HepG2 (cell line): ENCODE data around the gene ACSL3. TPM values are rescaled to one million over a fixed set of nuclear protein-coding genes. Genes with fewer than 3 reads are reported as not detected.

ENCODE experiments used
- ATAC-seq: fragments of 200-7000 bp; cut with Tn5 transposase; 3 replicates; pipeline ENCODE4 v1.9.1; 2020; ENCODE audit warnings: mild to moderate bottlenecking, moderate library complexity
- BruUV-seq: library from RNA; stranded (reverse); fragments of 400-500 nt; replicated peaks from 2 replicates; lab custom pipeline; 2021; lab: Mats Ljungman, UMichigan
- CTCF ChIA-PET: fragments of 300-600 bp; formaldehyde crosslinking; extraction: SDS; loops from one replicate; lab custom pipeline; 2021; ENCODE audit warnings: low total read pairs, inconsistent platforms, low intra/inter-chr PET ratio; lab: Yijun Ruan, JAX
- POLR2A ChIA-PET: fragments of 350-600 bp; sonication (Branson Sonifier 250); formaldehyde crosslinking; loops from one replicate; lab custom pipeline; 2020; ENCODE audit warnings: antibody characterized with exemption, inconsistent platforms; lab: Yijun Ruan, JAX
- DNase-seq: peaks from one replicate; pipeline ENCODE4 v3.0.0-alpha.2; 2015; ENCODE audit warnings: low spot score
- FAIRE-seq: peaks from 3 replicates; lab custom pipeline; 2011; peaks lifted over from hg19 to GRCh38; lab: Jason Lieb, UNC
- H2AFZ ChIP-seq: one replicate; pipeline ENCODE4 v1.6.1; 2011; ENCODE audit warnings: low read length, inconsistent platforms
- H3K27ac ChIP-seq: fragments of 300-600 bp; 3 replicates; pipeline ENCODE4 v1.8.0; 2011; ENCODE audit warnings: mixed run types, mild to moderate bottlenecking, mixed read lengths, low read length, inconsistent platforms; ENCODE audit not compliant: insufficient read depth; ENCODE audit errors: extremely low read length
- H3K27me3 ChIP-seq, 2 experiments: fragments of 200-600 bp in 1 of 2; 2 replicates in 1 of 2; 3 replicates in 1 of 2; pipeline versions ENCODE4 v1.6.0 to v1.8.0; 2011; ENCODE audit warnings: low read length in 2 of 2, mild to moderate bottlenecking in 2 of 2, moderate library complexity in 2 of 2, inconsistent platforms in 1 of 2; ENCODE audit not compliant: insufficient read depth in 2 of 2, control insufficient read depth in 1 of 2
- H3K36me3 ChIP-seq, 2 experiments: fragments of 200-600 bp in 1 of 2; replicated peaks in 1 of 2; 2 replicates in 1 of 2; 3 replicates in 1 of 2; pipeline versions ENCODE4 v1.5.1 to v1.8.0; 2011; ENCODE audit warnings: low read length in 2 of 2, inconsistent platforms in 1 of 2; ENCODE audit not compliant: insufficient read depth in 2 of 2, control insufficient read depth in 1 of 2
- H3K4me1 ChIP-seq: 2 replicates; pipeline ENCODE4 v1.5.1; 2012; ENCODE audit warnings: low read length, inconsistent platforms; ENCODE audit not compliant: insufficient read depth
- H3K4me2 ChIP-seq: 2 replicates; pipeline ENCODE4 v1.6.0; 2011; ENCODE audit warnings: low read depth, low read length, inconsistent platforms
- H3K4me3 ChIP-seq, 3 experiments: fragments of 200-600 bp in 1 of 3; sonication (generic), shearing (Covaris generic) in 1 of 3; replicated peaks in 1 of 3; 2 replicates each; pipeline ENCODE4 v1.5.1; 2011 to 2016; ENCODE audit warnings: low read length in 3 of 3, inconsistent platforms in 2 of 3, low read depth in 2 of 3, mild to moderate bottlenecking in 2 of 3, control low read depth in 1 of 3, mixed read lengths in 1 of 3; ENCODE audit not compliant: insufficient read depth in 1 of 3
- H3K79me2 ChIP-seq: one replicate; pipeline ENCODE4 v1.6.1; 2011; ENCODE audit warnings: low read length, inconsistent platforms; ENCODE audit not compliant: insufficient read depth
- H3K9ac ChIP-seq: 2 replicates; pipeline ENCODE4 v1.6.0; 2011; ENCODE audit warnings: mild to moderate bottlenecking, low read depth, low read length, inconsistent platforms; ENCODE audit not compliant: insufficient read depth
- H3K9me3 ChIP-seq: 2 replicates; pipeline ENCODE4 v1.5.1; 2012; ENCODE audit warnings: mild to moderate bottlenecking, low read length
- H4K20me1 ChIP-seq: 2 replicates; pipeline ENCODE4 v1.6.0; 2011; ENCODE audit warnings: inconsistent platforms, mild to moderate bottlenecking, low read length, moderate library complexity; ENCODE audit not compliant: insufficient read depth
- BHLHE40 ChIP-seq: IDR thresholded peaks from 2 replicates; pipeline ENCODE4 v1.6.1; 2011; ENCODE audit warnings: low read length, improper control_type of control experiment
- DMAP1 ChIP-seq: IDR thresholded peaks from 2 replicates; pipeline ENCODE4 v1.6.1; 2016
- MAFG ChIP-seq: sonication (generic); formaldehyde crosslinking; IDR thresholded peaks from 2 replicates; pipeline ENCODE4 v1.5.1; 2020; ENCODE audit warnings: mild to moderate bottlenecking, missing genetic modification reagents
- MBNL3 ChIP-seq: fragments of 250-450 bp; sonication (Bioruptor Pico); conservative IDR thresholded peaks from 2 replicates; pipeline ENCODE4 v1.8.0; 2022; ENCODE audit warnings: mild to moderate bottlenecking, inconsistent platforms
- NFE2L1 ChIP-seq: sonication (generic); formaldehyde crosslinking; IDR thresholded peaks from 2 replicates; pipeline ENCODE4 v1.4.0; 2020; ENCODE audit warnings: missing genetic modification reagents, mild to moderate bottlenecking, borderline replicate concordance
- RBAK ChIP-seq: sonication (generic); formaldehyde crosslinking; IDR thresholded peaks from 2 replicates; pipeline ENCODE4 v1.5.1; 2020; ENCODE audit warnings: mild to moderate bottlenecking, missing genetic modification reagents
- RBM39 ChIP-seq: fragments of 200-400 bp; formaldehyde crosslinking; IDR thresholded peaks from one replicate; pipeline ENCODE4 v1.6.1; 2018; ENCODE audit warnings: antibody characterized with exemption, mild to moderate bottlenecking, low read depth, low read length; ENCODE audit not compliant: poor library complexity, severe bottlenecking
- TBP ChIP-seq: sonication (generic); formaldehyde crosslinking; IDR thresholded peaks from 2 replicates; pipeline ENCODE4 v1.5.0; 2020; ENCODE audit warnings: missing genetic modification reagents
- ZFY ChIP-seq: sonication (generic); formaldehyde crosslinking; IDR thresholded peaks from 2 replicates; pipeline ENCODE4 v1.4.0; 2020; ENCODE audit warnings: missing genetic modification reagents
- ZNF33B ChIP-seq: sonication (generic); formaldehyde crosslinking; IDR thresholded peaks from 2 replicates; pipeline ENCODE4 v1.5.1; 2020; ENCODE audit warnings: mild to moderate bottlenecking, missing genetic modification reagents
- ZNF776 ChIP-seq: sonication (generic); formaldehyde crosslinking; IDR thresholded peaks from 2 replicates; pipeline ENCODE4 v1.4.0; 2020; ENCODE audit warnings: mild to moderate bottlenecking, missing genetic modification reagents
- ZSCAN21 ChIP-seq: sonication (generic); formaldehyde crosslinking; IDR thresholded peaks from 2 replicates; pipeline ENCODE4 v1.8.0; 2022; ENCODE audit warnings: mild to moderate bottlenecking, missing genetic modification reagents, moderate library complexity, borderline replicate concordance
- WGBS: methylation state at CpG from one replicate; pipeline ENCODE4 v1.1.6; 2017; ENCODE audit warnings: low lambda C conversion rate; 5-methylcytosine and 5-hydroxymethylcytosine counted together
- in situ Hi-C: cut with HindIII; loops from 2 replicates; pipeline ENCODE4 v1.10.0; 2017; ENCODE audit warnings: low pct_unique_long_range_greater_than_20kb; ENCODE audit not compliant: extremely low pct_ligation_motif_present
- intact Hi-C: fragments of 100-400 bp; cut with micrococcal nuclease; formaldehyde crosslinking; loops from one replicate; pipeline ENCODE4 v1.10.0; 2022; ENCODE audit not compliant: unreplicated experiment
- polyA plus RNA-seq, 8 experiments: library from polyadenylated mRNA; depleted of rRNA in 3 of 8; stranded (reverse) in 7 of 8; unstranded in 1 of 8; fragments of >200 nt; fragmentation: Illumina TruSeq in 4 of 8; extraction: Trizol in 4 of 8; gene quantifications; 2 replicates each; pipeline versions ENCODE4 v1.2.1 to v1.2.3, GENCODE V29; 2011 to 2016; ENCODE audit warnings: low read depth in 4 of 8, missing spikeins in 1 of 8, mixed read lengths in 1 of 8; ENCODE audit not compliant: insufficient read depth in 1 of 8
- total RNA-seq, 5 experiments: library from RNA; depleted of rRNA; stranded (reverse); fragments of >200 nt; fragmentation: Illumina TruSeq; extraction: Trizol; gene quantifications; 2 replicates each; pipeline ENCODE4 v1.2.3, GENCODE V29; 2016; ENCODE audit warnings: low read depth in 1 of 5
- TF ChIP-seq, protein P1 (sequence below): IDR thresholded peaks from 2 replicates; pipeline ENCODE4 v1.6.1; 2016; ENCODE audit warnings: missing compliant biosample characterization, missing genetic modification reagents, borderline replicate concordance
- TF ChIP-seq, protein P2 (sequence below): sonication (generic); formaldehyde crosslinking; IDR thresholded peaks from 2 replicates; pipeline ENCODE4 v1.4.0; 2020; ENCODE audit warnings: mild to moderate bottlenecking, missing genetic modification reagents, borderline replicate concordance

ACSL3 gene
- total and polyA plus RNA-seq, 2 of the 13 experiments (the other 11 are each of a cell fraction or from before 2014, with no cell fraction given): 305 to 365 TPM

DNA sequence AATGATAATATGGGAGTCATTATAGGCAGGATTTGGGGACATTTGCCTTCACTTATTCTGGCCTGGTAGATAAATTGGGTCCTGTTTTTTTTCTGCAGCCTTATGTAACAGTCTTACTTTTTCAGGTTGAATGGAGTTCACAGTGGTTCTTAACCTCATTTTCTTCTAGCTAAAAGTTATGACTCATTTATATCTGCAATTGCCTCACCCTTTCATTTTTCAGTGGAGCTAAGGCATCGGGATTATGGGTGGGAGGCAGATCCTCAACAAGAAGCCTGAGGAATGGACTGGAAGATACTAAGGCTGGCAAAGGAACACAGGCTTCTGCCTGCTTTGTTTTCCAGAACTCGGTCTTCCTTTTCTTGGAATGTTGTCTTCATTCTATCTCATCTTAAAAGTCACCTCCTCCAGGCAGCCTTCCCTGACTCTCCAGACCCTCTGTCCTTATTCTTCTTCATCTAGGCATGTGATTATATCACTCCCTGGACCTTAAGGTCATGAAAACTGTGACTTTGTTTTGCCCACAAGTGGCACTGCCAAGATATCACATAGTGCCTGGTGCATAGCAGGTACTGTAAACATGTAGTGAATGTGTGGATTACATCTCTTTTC lies 41.0 kb upstream of the ACSL3 start:
- H3K4me2 ChIP-seq: no peak overlapping the region

More for the DNA sequence above, 41.0 kb upstream of the ACSL3 start:
- ATAC-seq: no peak
- Histone ChIP-seq H3K4me3 (no peak overlapping the region), H2AFZ (no peak overlapping the region), H4K20me1 (no peaks in the 10 kb centered on the region), H3K27me3 (no peaks in the 10 kb centered on the region), H3K79me2 (no peaks in the 10 kb centered on the region), H3K9ac (no peak overlapping the region), H3K36me3 (no peaks in the 10 kb centered on the region), H3K9me3 (no peaks in the 10 kb centered on the region), H3K4me1 (peaks cover 21% of the 10 kb centered on the region), H3K27ac (no peak overlapping the region)
- ChIA-PET POLR2A (interaction anchor here (0.7 kb wide), 1 partner anchor 14 kb away, joined by 3 read pairs; no protein-coding TSS in a partner anchor), CTCF (no interaction called here)
- BruUV-seq: no TSS peak
- in situ Hi-C loops: no loop called here
- FAIRE-seq: no peak
- intact Hi-C loops: no loop called here
- no peak for DNase-seq
- no peak for TF ChIP-seq RBM39
- TF ChIP-seq RBAK (CRISPR knock-in tag): no peak
- TF ChIP-seq NFE2L1 (CRISPR knock-in tag): no peak
- TF ChIP-seq BHLHE40: no peak
- TF ChIP-seq ZSCAN21 (CRISPR knock-in tag): no peak
- no peak for TF ChIP-seq ZNF776 (CRISPR knock-in tag)
- TF ChIP-seq, protein P1, sequence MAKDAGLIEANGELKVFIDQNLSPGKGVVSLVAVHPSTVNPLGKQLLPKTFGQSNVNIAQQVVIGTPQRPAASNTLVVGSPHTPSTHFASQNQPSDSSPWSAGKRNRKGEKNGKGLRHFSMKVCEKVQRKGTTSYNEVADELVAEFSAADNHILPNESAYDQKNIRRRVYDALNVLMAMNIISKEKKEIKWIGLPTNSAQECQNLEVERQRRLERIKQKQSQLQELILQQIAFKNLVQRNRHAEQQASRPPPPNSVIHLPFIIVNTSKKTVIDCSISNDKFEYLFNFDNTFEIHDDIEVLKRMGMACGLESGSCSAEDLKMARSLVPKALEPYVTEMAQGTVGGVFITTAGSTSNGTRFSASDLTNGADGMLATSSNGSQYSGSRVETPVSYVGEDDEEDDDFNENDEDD: no peak
- TF ChIP-seq, protein P2, sequence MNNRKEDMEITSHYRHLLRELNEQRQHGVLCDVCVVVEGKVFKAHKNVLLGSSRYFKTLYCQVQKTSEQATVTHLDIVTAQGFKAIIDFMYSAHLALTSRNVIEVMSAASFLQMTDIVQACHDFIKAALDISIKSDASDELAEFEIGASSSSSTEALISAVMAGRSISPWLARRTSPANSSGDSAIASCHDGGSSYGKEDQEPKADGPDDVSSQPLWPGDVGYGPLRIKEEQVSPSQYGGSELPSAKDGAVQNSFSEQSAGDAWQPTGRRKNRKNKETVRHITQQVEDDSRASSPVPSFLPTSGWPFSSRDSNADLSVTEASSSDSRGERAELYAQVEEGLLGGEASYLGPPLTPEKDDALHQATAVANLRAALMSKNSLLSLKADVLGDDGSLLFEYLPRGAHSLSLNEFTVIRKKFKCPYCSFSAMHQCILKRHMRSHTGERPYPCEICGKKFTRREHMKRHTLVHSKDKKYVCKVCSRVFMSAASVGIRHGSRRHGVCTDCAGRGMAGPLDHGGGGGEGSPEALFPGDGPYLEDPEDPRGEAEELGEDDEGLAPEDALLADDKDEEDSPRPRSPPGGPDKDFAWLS (CRISPR knock-in tag): no peak
- TF ChIP-seq ZFY (CRISPR knock-in tag): no peak
- TF ChIP-seq ZNF33B (CRISPR knock-in tag): no peak
- TF ChIP-seq MBNL3 (CRISPR knock-in tag): no peak
- no peak for TF ChIP-seq MAFG (CRISPR knock-in tag)
- no peak for TF ChIP-seq DMAP1
- TF ChIP-seq TBP (CRISPR knock-in tag): no peak
- 92% methylated on average over 2 of the region's 2 CpGs for WGBS
